ENCODE data around the gene MTUS2.
"Not testable (repeated sequence)": the region's sequence is repeated elsewhere in the genome, so short reads cannot be mapped to it uniquely, and the experiment has no call there.

MTUS2 gene

GRCh38 chr13:28964052-28964451 lies 143.9 kb downstream of the MTUS2 start:
- DNase-seq: no peak

GRCh38 chr13:28964803-28965202 lies 144.7 kb downstream of the MTUS2 start:
- DNase-seq: no peak

GRCh38 chr13:28967029-28967915 lies 147.1 kb downstream of the MTUS2 start:
- no peak for DNase-seq

- no peak for DNase-seq
These were observed 156.1 kb downstream of the MTUS2 start for GRCh38 chr13:28976195-28976594.

GRCh38 chr13:28976636-28977035 lies 156.5 kb downstream of the MTUS2 start:
- DNase-seq: no peak

GRCh38 chr13:28978574-28978973 lies 158.4 kb downstream of the MTUS2 start:
- no peak for DNase-seq

GRCh38 chr13:28981530-28981929 lies 161.4 kb downstream of the MTUS2 start:
- no peak for DNase-seq

GRCh38 chr13:28983641-28984040 lies 163.5 kb downstream of the MTUS2 start:
- DNase-seq: no peak

GRCh38 chr13:28984326-28984725 lies 164.2 kb downstream of the MTUS2 start:
- no peak for DNase-seq

- DNase-seq: no peak
These were observed 164.7 kb downstream of the MTUS2 start for GRCh38 chr13:28984825-28985224.

- not testable (repeated sequence) for DNase-seq
These were observed 170.2 kb downstream of the MTUS2 start for GRCh38 chr13:28990378-28990777.

- no peak for DNase-seq
These were observed 171.6 kb downstream of the MTUS2 start for GRCh38 chr13:28991764-28992163.

GRCh38 chr13:29000826-29001225 lies 180.7 kb downstream of the MTUS2 start:
- DNase-seq: no peak

GRCh38 chr13:29005035-29005762 lies 185.1 kb downstream of the MTUS2 start:
- DNase-seq: no peak

GRCh38 chr13:29005763-29006120 lies 185.6 kb downstream of the MTUS2 start:
- DNase-seq: no peak

GRCh38 chr13:29006359-29006850 lies 186.3 kb downstream of the MTUS2 start:
- no peak for DNase-seq

- DNase-seq: no peak
These were observed 188.2 kb downstream of the MTUS2 start for GRCh38 chr13:29008296-29008695.

GRCh38 chr13:29020314-29020713 lies 200.2 kb downstream of the MTUS2 start:
- DNase-seq: no peak

GRCh38 chr13:29021311-29021710 lies 201.2 kb downstream of the MTUS2 start:
- DNase-seq: no peak

GRCh38 chr13:29021717-29022116 lies 201.6 kb downstream of the MTUS2 start:
- no peak for DNase-seq

GRCh38 chr13:29022410-29022809 lies 202.3 kb downstream of the MTUS2 start:
- no peak for DNase-seq

GRCh38 chr13:29022968-29023367 lies 202.8 kb downstream of the MTUS2 start:
- no peak for DNase-seq

GRCh38 chr13:29024783-29025182 lies 204.6 kb downstream of the MTUS2 start:
- no peak for DNase-seq

- no peak for DNase-seq
These were observed 208.7 kb downstream of the MTUS2 start for GRCh38 chr13:29028868-29029267.

Data from activated CD4-positive, alpha-beta T cell treated with anti-CD3 and anti-CD28 coated beads for 4 hours (primary cell).